H1 (cell line): ENCODE data around the gene SLC9A3. TPM values are rescaled to one million over a fixed set of nuclear protein-coding genes. Genes with fewer than 3 reads are reported as not detected.
"Not testable (repeated sequence)": the region's sequence is repeated elsewhere in the genome, so short reads cannot be mapped to it uniquely, and the experiment has no call there.

Experiments
- CTCF ChIA-PET: fragments of 300-600 bp; sonication (Branson Sonifier 250); formaldehyde crosslinking; loops from one replicate; lab custom pipeline; 2021; ENCODE audit not compliant: partially characterized antibody; lab: Charles Lee
- POLR2A ChIA-PET: fragments of 300-600 bp; sonication (Branson Sonifier 250); formaldehyde crosslinking; loops from one replicate; lab custom pipeline; 2021; ENCODE audit warnings: inconsistent platforms; ENCODE audit not compliant: partially characterized antibody; lab: Charles Lee
- DNase-seq, 2 experiments: peaks; one replicate each; pipeline versions ENCODE4 v3.0.0 to v3.0.0-alpha.2; 2010 to 2022; ENCODE audit warnings: low spot score in 2 of 2, low read depth in 1 of 2, mixed read lengths in 1 of 2
- FAIRE-seq: peaks from 2 replicates; lab custom pipeline; 2011; peaks lifted over from hg19 to GRCh38; lab: Jason Lieb, UNC
- H2AFZ ChIP-seq: 2 replicates; pipeline ENCODE4 v1.8.1; 2012; ENCODE audit warnings: low read length, inconsistent platforms
- H2AK5ac ChIP-seq: 2 replicates; pipeline ENCODE4 v1.6.1; 2013; ENCODE audit warnings: low read depth, low read length
- H2BK120ac ChIP-seq: replicated peaks from 2 replicates; pipeline ENCODE3; 2013; ENCODE audit warnings: low read depth, low read length, inconsistent platforms
- H2BK12ac ChIP-seq: 2 replicates; pipeline ENCODE4 v1.6.1; 2013; ENCODE audit warnings: low read depth, low read length
- H2BK15ac ChIP-seq: 2 replicates; pipeline ENCODE4 v1.6.1; 2013; ENCODE audit warnings: low read length
- H2BK20ac ChIP-seq: 2 replicates; pipeline ENCODE4 v1.6.1; 2013; ENCODE audit warnings: low read length
- H2BK5ac ChIP-seq: 2 replicates; pipeline ENCODE4 v1.6.1; 2013; ENCODE audit warnings: low read depth, low read length
- H3K14ac ChIP-seq: 2 replicates; pipeline ENCODE4 v1.6.1; 2013; ENCODE audit warnings: inconsistent platforms; ENCODE audit not compliant: insufficient read length
- H3K18ac ChIP-seq: 2 replicates; pipeline ENCODE4 v1.6.1; 2013; ENCODE audit warnings: low read length; ENCODE audit errors: extremely low read depth
- H3K23ac ChIP-seq: 2 replicates; pipeline ENCODE4 v1.6.1; 2013; ENCODE audit warnings: inconsistent platforms; ENCODE audit not compliant: insufficient read length
- H3K23me2 ChIP-seq: 2 replicates; pipeline ENCODE4 v1.6.1; 2013; ENCODE audit warnings: low read depth, low read length
- H3K27ac ChIP-seq: 2 replicates; pipeline ENCODE4 v1.6.1; 2011; ENCODE audit warnings: low read depth, low read length, inconsistent platforms
- H3K27me3 ChIP-seq, 4 experiments: replicated peaks in 1 of 4; 1 replicate in 1 of 4; 2 replicates in 3 of 4; pipeline versions ENCODE4 v1.6.1 to v1.8.1; 2011 to 2013; ENCODE audit warnings: low read length in 3 of 4, mild to moderate bottlenecking in 3 of 4, inconsistent platforms in 2 of 4, mixed read lengths in 2 of 4, moderate library complexity in 1 of 4; ENCODE audit not compliant: control insufficient read depth in 3 of 4, insufficient read depth in 3 of 4; ENCODE audit errors: extremely low read depth in 1 of 4
- H3K36me3 ChIP-seq, 4 experiments: 2 replicates each; pipeline versions ENCODE4 v1.6.1 to v1.8.1; 2011 to 2013; ENCODE audit warnings: mild to moderate bottlenecking in 4 of 4, low read length in 3 of 4, moderate library complexity in 2 of 4, control low read depth in 1 of 4, inconsistent platforms in 1 of 4; ENCODE audit not compliant: insufficient read depth in 4 of 4, control insufficient read depth in 2 of 4
- H3K4ac ChIP-seq: replicated peaks from 2 replicates; pipeline ENCODE3; 2013; ENCODE audit warnings: low read length, low read depth, mixed read lengths, inconsistent platforms; ENCODE audit not compliant: insufficient read length
- H3K4me1 ChIP-seq, 4 experiments: replicated peaks in 1 of 4; 1 replicate in 1 of 4; 2 replicates in 3 of 4; pipeline versions ENCODE4 v1.6.1 to v1.8.1; 2011 to 2013; ENCODE audit warnings: low read length in 3 of 4, inconsistent platforms in 2 of 4, mixed read lengths in 1 of 4; ENCODE audit not compliant: insufficient read depth in 4 of 4, control insufficient read depth in 3 of 4
- H3K4me2 ChIP-seq, 2 experiments: 2 replicates each; pipeline versions ENCODE4 v1.6.1 to v1.8.1; 2011 to 2013; ENCODE audit warnings: low read depth in 2 of 2, low read length in 2 of 2, control low read depth in 1 of 2, inconsistent platforms in 1 of 2, mild to moderate bottlenecking in 1 of 2; ENCODE audit not compliant: insufficient read depth in 1 of 2
- H3K4me3 ChIP-seq, 4 experiments: fragments of 200-600, 300-600 bp in 1 of 4; sonication (generic), shearing (Covaris generic), sonication (Bioruptor Twin) in 1 of 4; 2 replicates each; pipeline versions ENCODE4 v1.5.1 to v1.8.1; 2011 to 2016; ENCODE audit warnings: low read length in 4 of 4, low read depth in 3 of 4, control low read depth in 2 of 4, inconsistent platforms in 2 of 4, mild to moderate bottlenecking in 2 of 4, mixed read lengths in 1 of 4, moderate library complexity in 1 of 4; ENCODE audit not compliant: insufficient read depth in 2 of 4; ENCODE audit errors: extremely low read depth in 1 of 4
- H3K56ac ChIP-seq: replicated peaks from 2 replicates; pipeline ENCODE3; 2013; ENCODE audit warnings: low read depth, mild to moderate bottlenecking, mixed read lengths, low read length, inconsistent platforms; ENCODE audit not compliant: insufficient read length
- H3K79me1 ChIP-seq: 2 replicates; pipeline ENCODE4 v1.6.1; 2013; ENCODE audit warnings: low read depth, low read length, control low read depth
- H3K79me2 ChIP-seq, 2 experiments: 2 replicates each; pipeline versions ENCODE4 v1.6.1 to v1.8.1; 2012 to 2013; ENCODE audit warnings: low read length in 2 of 2, mild to moderate bottlenecking in 2 of 2, inconsistent platforms in 1 of 2; ENCODE audit not compliant: insufficient read depth in 2 of 2, control insufficient read depth in 1 of 2
- H3K9ac ChIP-seq, 4 experiments: replicated peaks in 1 of 4; 1 replicate in 1 of 4; 2 replicates in 3 of 4; pipeline versions ENCODE4 v1.6.1 to v1.8.1; 2011 to 2013; ENCODE audit warnings: low read depth in 3 of 4, low read length in 3 of 4, control low read depth in 2 of 4, mild to moderate bottlenecking in 2 of 4, moderate library complexity in 2 of 4, inconsistent platforms in 1 of 4; ENCODE audit errors: extremely low read depth in 1 of 4
- H3K9me3 ChIP-seq, 2 experiments: 2 replicates each; pipeline versions ENCODE4 v1.6.1 to v1.8.1; 2012 to 2013; ENCODE audit warnings: mild to moderate bottlenecking in 2 of 2, moderate library complexity in 2 of 2, control low read depth in 1 of 2, inconsistent platforms in 1 of 2, low read depth in 1 of 2, low read length in 1 of 2, mixed read lengths in 1 of 2; ENCODE audit not compliant: insufficient read depth in 2 of 2
- H4K20me1 ChIP-seq, 2 experiments: replicated peaks in 1 of 2; 2 replicates each; pipeline versions ENCODE3 to v1.8.1; 2011 to 2013; ENCODE audit warnings: inconsistent platforms in 2 of 2, low read length in 2 of 2, mild to moderate bottlenecking in 1 of 2; ENCODE audit not compliant: insufficient read depth in 2 of 2, control insufficient read depth in 1 of 2
- H4K5ac ChIP-seq: 2 replicates; pipeline ENCODE4 v1.6.1; 2013; ENCODE audit warnings: low read length, low read depth, mixed read lengths, inconsistent platforms; ENCODE audit not compliant: insufficient read length
- H4K8ac ChIP-seq: 2 replicates; pipeline ENCODE4 v1.8.0; 2013; ENCODE audit warnings: mild to moderate bottlenecking, moderate library complexity, low read length, inconsistent platforms; ENCODE audit not compliant: insufficient read depth; ENCODE audit errors: extremely low read depth
- H4K91ac ChIP-seq: replicated peaks from 2 replicates; pipeline ENCODE3; 2013; ENCODE audit warnings: low read length, mixed read lengths, inconsistent platforms; ENCODE audit not compliant: insufficient read length
- WGBS, 2 experiments: shearing (Covaris generic) in 1 of 2; methylation state at CpG; one replicate each; pipeline versions ENCODE4 v1.1.6 to v1.1.7; 2013 to 2015; ENCODE audit warnings: low lambda C conversion rate in 2 of 2, mixed read lengths in 2 of 2, inconsistent platforms in 1 of 2, low coverage in 1 of 2, missing lambda C conversion rate in 1 of 2; ENCODE audit not compliant: insufficient replicate concordance in 2 of 2, insufficient coverage in 1 of 2, insufficient read length in 1 of 2; ENCODE audit errors: extremely low coverage in 1 of 2, missing lambda C conversion rate in 1 of 2; 5-methylcytosine and 5-hydroxymethylcytosine counted together
- polyA plus RNA-seq, 7 experiments: library from polyadenylated mRNA; depleted of rRNA in 3 of 7; stranded (reverse) in 5 of 7; unstranded in 2 of 7; fragments of >200 nt in 5 of 7; fragments of 200-250 nt in 2 of 7; gene quantifications; 1 replicate in 5 of 7; 2 replicates in 1 of 7; 4 replicates in 1 of 7; pipeline versions ENCODE4 v1.2.1 to v1.2.3, GENCODE V29; 2011 to 2013; ENCODE audit warnings: missing spikeins in 2 of 7, mixed read lengths in 2 of 7
- total RNA-seq: library from RNA; stranded (reverse); fragmentation: NEBNext Ultra II Directional; extraction: Animal tissue kit (Norgen Biotek cat#: 25700); gene quantifications from 2 replicates; pipeline ENCODE4 v1.2.1, GENCODE V29; 2021

SLC9A3 gene
- total and polyA plus RNA-seq, 2 of the 8 experiments (the other 6 are each of a cell fraction or from before 2014, with no cell fraction given): 0.95 to 1.0 TPM

DNA sequence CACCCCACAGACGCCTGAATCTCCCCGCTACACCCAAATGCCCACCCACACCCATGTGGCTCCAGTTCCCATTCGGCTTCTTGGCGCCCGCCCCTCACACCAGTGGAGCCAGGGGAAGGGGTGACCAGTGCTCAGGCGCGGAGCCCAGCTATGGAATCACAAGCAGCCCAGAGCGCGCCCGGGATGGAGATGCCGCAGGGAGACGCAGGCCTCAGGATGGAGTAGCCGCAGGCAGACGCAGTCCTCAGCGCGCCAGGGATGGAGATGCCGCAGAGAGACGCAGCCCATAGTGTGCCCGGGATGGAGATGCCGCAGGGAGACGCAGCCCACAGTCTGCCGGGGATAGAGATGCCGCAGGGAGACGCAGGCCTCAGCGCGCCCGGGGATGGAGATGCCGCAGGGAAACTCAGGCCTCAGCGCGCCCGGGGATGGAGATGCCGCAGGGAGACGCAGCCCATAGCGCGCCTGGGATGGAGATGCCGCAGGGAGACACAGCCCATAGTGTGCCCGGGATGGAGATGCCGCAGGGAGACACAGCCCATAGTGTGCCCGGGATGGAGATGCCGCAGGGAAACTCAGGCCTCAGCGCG lies 16.2 kb downstream of the SLC9A3 start:
- H4K5ac ChIP-seq, H3K4me2 ChIP-seq, H3K79me1 ChIP-seq, H2BK15ac ChIP-seq, H2BK12ac ChIP-seq, H3K18ac ChIP-seq, H2AK5ac ChIP-seq, H3K56ac ChIP-seq, H2BK5ac ChIP-seq, H4K91ac ChIP-seq, POLR2A ChIA-PET, H4K8ac ChIP-seq, H2BK120ac ChIP-seq, H3K4me3 ChIP-seq, DNase-seq, H2BK20ac ChIP-seq, H3K9ac ChIP-seq, H3K23me2 ChIP-seq, H3K9me3 ChIP-seq, H3K23ac ChIP-seq, FAIRE-seq, H3K79me2 ChIP-seq, H2AFZ ChIP-seq, H3K27ac ChIP-seq, H3K4ac ChIP-seq, H4K20me1 ChIP-seq, H3K14ac ChIP-seq, H3K36me3 ChIP-seq: not testable (repeated sequence)
- CTCF ChIA-PET: interaction anchor here (0.6 kb wide), 1 partner anchor 61 kb away, joined by 3 read pairs; no protein-coding TSS in a partner anchor
- WGBS, 2 experiments: 94% methylated on average over 21 of the region's 42 CpGs; no CpG with 5 or more reads in 1 of the 2 experiments
- H3K27me3 ChIP-seq: peaks cover 0 to 13% (median 0%) of the 10 kb centered on the region in 4 experiments; a peak in 1 of 7 replicates
- peaks cover 0 to 11% (median 5%) of the 10 kb centered on the region in 4 experiments; a peak in 6 of 7 replicates for H3K4me1 ChIP-seq
